Omental fat pad (tissue), 4 donors: Measurements from ENCODE around the gene ANAPC5. TPM values are rescaled to one million over a fixed set of nuclear protein-coding genes. Genes with fewer than 3 reads are reported as not detected.

Source experiments
- ATAC-seq: fragments of 150-250 bp; one replicate; pipeline ENCODE4 v1.9.1; 2016; ENCODE audit warnings: mild to moderate bottlenecking, moderate library complexity; ENCODE audit not compliant: low FRiP score
- DNase-seq: peaks from one replicate; pipeline ENCODE4 v3.0.0-alpha.2; 2019; ENCODE audit warnings: low spot score
- CTCF ChIP-seq, 3 donors: fragments of 450-650 bp; IDR thresholded peaks; one replicate each; pipeline ENCODE4 v1.5.1; 2016 to 2017; ENCODE audit warnings: antibody characterized with exemption in 3 of 3, mild to moderate bottlenecking in 3 of 3, moderate library complexity in 2 of 3
- total RNA-seq, 4 donors: library from RNA; depleted of rRNA; stranded (reverse); fragments of >200 nt; gene quantifications; one replicate each; pipeline ENCODE4 v1.1.0, GENCODE V29; 2016

ANAPC5 gene
- total RNA-seq, 4 donors from 2014 or later = 88.2 to 154 (median 101) TPM

- DNase-seq = no peak
- no peak for TF ChIP-seq CTCF (IDR thresholded peaks at IDR 0.05)
- ATAC-seq = no peak
Observed at GRCh38 chr12:121345151-121345815, 6.9 kb downstream of the ANAPC5 start.

DNA sequence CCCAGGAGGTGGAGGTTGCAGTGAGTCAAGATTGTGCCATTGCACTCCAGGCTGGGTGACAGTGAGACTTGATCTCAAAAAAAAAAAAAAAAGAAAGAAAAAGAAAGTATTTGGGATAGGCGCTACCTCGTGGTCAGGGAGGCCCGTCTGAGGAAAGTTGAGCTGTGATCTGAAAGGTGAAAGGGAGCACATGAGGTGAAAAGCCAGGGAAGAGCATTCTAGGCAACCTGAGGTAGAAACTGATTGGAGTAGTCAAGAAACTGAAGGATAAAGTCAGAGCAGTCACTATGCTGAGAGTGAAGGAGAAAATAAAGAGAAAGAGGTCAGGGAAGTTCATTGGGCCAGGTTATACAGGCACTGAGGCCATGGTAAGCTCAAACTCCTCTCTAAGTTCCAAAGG lies 7.7 kb downstream of the ANAPC5 start:
- ATAC-seq (no peak), DNase-seq (no peak)
- TF ChIP-seq CTCF (IDR thresholded peaks at IDR 0.05) = no peak

DNA sequence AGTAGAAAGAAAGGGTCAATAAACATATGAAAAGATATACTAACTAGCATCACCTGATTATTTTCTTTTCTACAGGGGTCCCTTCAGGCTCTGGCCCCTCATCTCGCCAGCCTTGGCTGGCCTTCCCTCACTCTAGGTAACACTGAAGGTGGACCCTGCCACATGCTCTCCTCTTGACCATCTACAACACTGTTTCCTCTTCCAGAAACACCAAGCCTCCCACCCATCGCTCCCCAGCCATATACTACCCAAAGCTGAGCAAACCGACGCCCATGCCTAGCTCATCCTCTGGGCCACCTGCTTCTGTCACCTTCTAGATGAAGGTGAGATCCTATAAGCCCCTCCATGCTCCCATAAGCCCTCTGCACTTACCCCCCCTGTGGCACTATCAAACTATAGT lies 14.8 kb downstream of the ANAPC5 start:
- DNase-seq = no peak
- TF ChIP-seq CTCF (IDR thresholded peaks at IDR 0.05) = no peak

DNA sequence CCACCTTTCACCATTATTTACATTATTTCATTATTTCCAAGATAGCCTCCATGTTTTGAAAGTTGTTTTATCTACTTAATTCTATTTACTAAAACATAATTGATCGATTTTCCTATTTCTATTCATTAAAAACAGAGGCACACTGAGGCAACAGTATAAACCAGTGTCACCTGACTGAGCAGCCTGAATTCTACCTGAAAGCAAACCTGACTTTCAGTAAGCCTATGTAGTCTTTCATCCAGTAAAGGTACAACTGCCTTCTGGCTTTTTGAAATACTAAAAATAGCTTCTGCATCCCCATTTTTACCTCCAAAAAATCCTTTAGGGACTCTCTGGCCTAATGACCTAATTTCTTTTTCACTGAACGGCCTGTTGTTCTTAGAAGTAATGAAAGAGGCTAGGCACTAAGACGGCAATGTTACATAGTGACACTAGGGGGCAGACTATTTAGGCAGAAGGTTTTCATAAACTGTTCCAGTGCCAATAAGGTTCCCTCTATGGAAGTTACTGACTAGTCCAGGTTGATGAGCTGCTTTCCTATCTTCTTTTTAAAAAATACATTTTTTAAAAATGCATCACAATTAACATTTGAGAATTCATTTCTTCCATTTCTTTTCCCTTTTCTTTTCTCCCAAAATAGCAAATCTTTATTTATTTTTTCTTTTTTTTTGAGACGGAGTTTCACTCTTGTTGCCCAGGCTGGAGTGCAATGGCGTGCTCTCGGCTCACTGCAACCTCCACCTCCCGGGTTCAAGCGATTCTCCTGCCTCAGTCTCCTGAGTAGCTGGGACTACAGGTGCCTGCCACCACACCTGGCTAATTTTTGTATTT lies 17.5 kb downstream of the ANAPC5 start:
- no peak for TF ChIP-seq CTCF (IDR thresholded peaks at IDR 0.05)
- no peak for DNase-seq
- peak; percentile 87 for ATAC-seq

More for the DNA sequence above, 14.8 kb downstream of the ANAPC5 start:
- ATAC-seq = no peak

GRCh38 chr12:121333747-121334146 lies 18.5 kb downstream of the ANAPC5 start:
- no peak for DNase-seq
- no peak for ATAC-seq
- TF ChIP-seq CTCF (IDR thresholded peaks at IDR 0.05) = no peak

GRCh38 chr12:121331248-121331647 lies 21.0 kb downstream of the ANAPC5 start:
- no peak for TF ChIP-seq CTCF (IDR thresholded peaks at IDR 0.05)
- no peak for ATAC-seq

More at GRCh38 chr12:121331248-121331647, 21.0 kb downstream of the ANAPC5 start:
- no peak for DNase-seq
